DOHH2 (cell line): ENCODE data around the gene MMUT.

ENCODE experiments used
- H3F3A ChIP-seq: fragments of 200-600 bp; sonication (generic), shearing (Covaris generic); 2 replicates; pipeline ENCODE4 v1.6.0; 2016; ENCODE audit warnings: antibody characterized with exemption, mild to moderate bottlenecking; ENCODE audit not compliant: control insufficient read depth, insufficient read depth
- H3K27ac ChIP-seq: fragments of 200-600 bp; sonication (generic); 2 replicates; pipeline ENCODE4 v1.5.1; 2014; ENCODE audit warnings: low read depth, mild to moderate bottlenecking, low read length, moderate library complexity
- H3K27me3 ChIP-seq: fragments of 200-600 bp; sonication (generic); 2 replicates; pipeline ENCODE4 v1.6.1; 2014; ENCODE audit warnings: mild to moderate bottlenecking, low read length, mixed read lengths; ENCODE audit not compliant: control insufficient read depth
- H3K36me3 ChIP-seq: fragments of 200-600 bp; sonication (generic); 2 replicates; pipeline ENCODE4 v1.6.1; 2014; ENCODE audit warnings: mild to moderate bottlenecking, low read length, moderate library complexity, mixed read lengths; ENCODE audit not compliant: control insufficient read depth
- H3K4me1 ChIP-seq: fragments of 200-600 bp; sonication (generic); 2 replicates; pipeline ENCODE4 v1.6.1; 2014; ENCODE audit warnings: mild to moderate bottlenecking, low read length, mixed read lengths; ENCODE audit not compliant: control insufficient read depth
- H3K4me2 ChIP-seq: fragments of 200-600 bp; sonication (generic); 2 replicates; pipeline ENCODE4 v1.6.0; 2014; ENCODE audit warnings: mild to moderate bottlenecking, low read length, moderate library complexity
- H3K4me3 ChIP-seq: fragments of 200-600 bp; sonication (generic); 2 replicates; pipeline ENCODE4 v1.5.1; 2014; ENCODE audit warnings: mild to moderate bottlenecking, low read length, mixed read lengths
- H3K79me2 ChIP-seq: fragments of 200-600 bp; sonication (generic); 2 replicates; pipeline ENCODE4 v1.6.1; 2014; ENCODE audit warnings: mild to moderate bottlenecking, low read length, mixed read lengths; ENCODE audit not compliant: control insufficient read depth
- H3K9me2 ChIP-seq: fragments of 200-600 bp; sonication (generic); replicated peaks from 2 replicates; pipeline ENCODE4 v1.6.1; 2014; ENCODE audit warnings: mild to moderate bottlenecking, low read length, mixed read lengths; ENCODE audit not compliant: control insufficient read depth
- H3K9me3 ChIP-seq: fragments of 200-600 bp; sonication (generic); 2 replicates; pipeline ENCODE4 v1.6.1; 2014; ENCODE audit warnings: antibody characterized with exemption, low read length, mixed read lengths; ENCODE audit not compliant: control insufficient read depth, insufficient read depth
- H4K20me1 ChIP-seq: fragments of 200-600 bp; sonication (generic); 2 replicates; pipeline ENCODE4 v1.6.0; 2014; ENCODE audit warnings: low read depth, mild to moderate bottlenecking, antibody characterized with exemption, low read length, moderate library complexity; ENCODE audit not compliant: control insufficient read depth, insufficient read depth
- EZH2phosphoT487 ChIP-seq: fragments of 200-600 bp; sonication (generic); IDR thresholded peaks from 2 replicates; pipeline ENCODE4 v1.6.1; 2017; ENCODE audit warnings: borderline replicate concordance, mild to moderate bottlenecking, antibody characterized with exemption, low read length, moderate library complexity, mixed read lengths
- TF ChIP-seq, protein P1 (sequence below): fragments of 200-600 bp; sonication (generic); IDR thresholded peaks from one replicate; pipeline ENCODE4 v1.5.1; 2014; ENCODE audit warnings: antibody characterized with exemption, mild to moderate bottlenecking, low read depth, low read length; ENCODE audit not compliant: poor library complexity, severe bottlenecking

The MMUT gene

DNA sequence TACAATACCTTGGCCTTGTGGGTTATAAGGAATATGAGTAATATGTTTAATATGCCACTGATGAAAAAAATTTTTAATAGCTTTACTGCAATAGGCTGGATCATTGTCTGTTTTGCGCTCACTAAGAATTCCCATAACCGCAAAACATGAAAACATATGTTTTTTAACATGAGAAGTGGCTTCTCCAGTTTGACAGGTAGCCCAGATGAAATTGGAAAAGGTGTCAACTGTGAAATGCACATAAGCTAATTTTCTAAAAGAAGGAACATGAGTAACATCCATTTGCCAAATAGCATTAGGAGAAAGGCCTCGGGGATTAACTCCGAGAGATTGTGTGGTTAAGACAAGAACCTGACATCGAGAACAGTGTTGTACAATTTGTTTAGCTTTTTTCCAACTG lies 41.6 kb upstream of the MMUT start:
- no peaks in the 10 kb centered on the region for H4K20me1 ChIP-seq
- no peak overlapping the region for H3K4me3 ChIP-seq
- no peaks in the 10 kb centered on the region for H3K36me3 ChIP-seq
- no peaks in the 10 kb centered on the region for H3K79me2 ChIP-seq
- no peaks in the 10 kb centered on the region for H3K4me1 ChIP-seq
- no peak overlapping the region for H3K4me2 ChIP-seq
- no peak overlapping the region for H3K27ac ChIP-seq
- TF ChIP-seq EZH2phosphoT487: no peak
- TF ChIP-seq, protein P1, sequence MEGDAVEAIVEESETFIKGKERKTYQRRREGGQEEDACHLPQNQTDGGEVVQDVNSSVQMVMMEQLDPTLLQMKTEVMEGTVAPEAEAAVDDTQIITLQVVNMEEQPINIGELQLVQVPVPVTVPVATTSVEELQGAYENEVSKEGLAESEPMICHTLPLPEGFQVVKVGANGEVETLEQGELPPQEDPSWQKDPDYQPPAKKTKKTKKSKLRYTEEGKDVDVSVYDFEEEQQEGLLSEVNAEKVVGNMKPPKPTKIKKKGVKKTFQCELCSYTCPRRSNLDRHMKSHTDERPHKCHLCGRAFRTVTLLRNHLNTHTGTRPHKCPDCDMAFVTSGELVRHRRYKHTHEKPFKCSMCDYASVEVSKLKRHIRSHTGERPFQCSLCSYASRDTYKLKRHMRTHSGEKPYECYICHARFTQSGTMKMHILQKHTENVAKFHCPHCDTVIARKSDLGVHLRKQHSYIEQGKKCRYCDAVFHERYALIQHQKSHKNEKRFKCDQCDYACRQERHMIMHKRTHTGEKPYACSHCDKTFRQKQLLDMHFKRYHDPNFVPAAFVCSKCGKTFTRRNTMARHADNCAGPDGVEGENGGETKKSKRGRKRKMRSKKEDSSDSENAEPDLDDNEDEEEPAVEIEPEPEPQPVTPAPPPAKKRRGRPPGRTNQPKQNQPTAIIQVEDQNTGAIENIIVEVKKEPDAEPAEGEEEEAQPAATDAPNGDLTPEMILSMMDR: no peak
- H3K27me3 ChIP-seq: no peaks in the 10 kb centered on the region
- H3K9me3 ChIP-seq: no peaks in the 10 kb centered on the region
- no peaks in the 10 kb centered on the region for H3K9me2 ChIP-seq
- no peaks in the 10 kb centered on the region for H3F3A ChIP-seq

DNA sequence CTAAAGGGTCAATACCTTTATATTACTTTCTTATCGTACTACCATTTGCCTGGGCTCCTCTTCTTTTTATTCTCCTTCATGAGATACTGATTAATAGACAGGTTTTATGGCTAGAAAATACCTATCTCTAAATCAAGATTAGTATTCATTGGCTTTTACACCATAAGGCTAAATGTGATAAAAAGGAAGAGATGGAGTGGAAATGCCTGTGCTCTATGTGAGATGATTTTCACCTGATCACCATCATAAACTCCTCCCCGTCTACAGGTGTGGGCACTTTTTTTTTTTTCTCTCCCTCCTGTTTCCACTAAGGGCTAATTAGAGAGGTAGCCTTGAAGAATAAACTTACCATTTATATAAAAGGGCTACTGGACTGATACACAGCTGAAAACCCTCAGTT lies 36.6 kb upstream of the MMUT start, which contains the start of gene GLYATL3:
Gene GLYATL3 (plus strand): TSS at position 301 of the 400 bp plus-strand sequence. CDS start 12,068 bp downstream, outside the sequence.
- no peaks in the 10 kb centered on the region for H3K79me2 ChIP-seq
- no peaks in the 10 kb centered on the region for H4K20me1 ChIP-seq
- H3K9me2 ChIP-seq: no peaks in the 10 kb centered on the region
- TF ChIP-seq, protein P1: no peak
- TF ChIP-seq EZH2phosphoT487: no peak
- H3F3A ChIP-seq: no peaks in the 10 kb centered on the region
- H3K9me3 ChIP-seq: no peaks in the 10 kb centered on the region
- no peaks in the 10 kb centered on the region for H3K4me1 ChIP-seq
- no peak within 1 kb of the TSS for H3K4me2 ChIP-seq
- H3K36me3 ChIP-seq: no peaks in the 10 kb centered on the region
- no peak within 1 kb of the TSS for H3K27ac ChIP-seq
- H3K4me3 ChIP-seq: no peak within 1 kb of the TSS
- H3K27me3 ChIP-seq: no peaks in the 10 kb centered on the region

DNA sequence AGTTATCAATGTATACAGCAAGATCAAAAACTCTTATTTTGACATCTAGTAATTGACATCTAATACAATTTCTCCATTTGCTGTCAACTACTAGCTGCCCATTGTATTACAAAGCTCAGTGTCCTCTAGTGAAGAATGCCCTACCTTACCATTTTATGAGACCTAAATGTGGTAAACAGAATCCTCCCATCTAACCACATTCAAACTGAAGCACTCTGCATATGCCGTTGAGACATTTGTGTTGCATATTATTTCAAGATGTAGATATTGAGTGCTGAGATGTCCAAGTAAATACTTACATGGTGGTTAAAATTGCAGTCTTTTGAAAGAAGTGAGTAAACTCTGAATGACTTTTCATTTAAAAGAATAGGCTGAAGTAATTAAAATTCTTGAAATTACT lies 36.1 kb upstream of the MMUT start:
- no peaks in the 10 kb centered on the region for H3F3A ChIP-seq
- no peak overlapping the region for H3K4me2 ChIP-seq
- H3K9me2 ChIP-seq: no peaks in the 10 kb centered on the region
- H3K79me2 ChIP-seq: no peaks in the 10 kb centered on the region
- H3K4me1 ChIP-seq: no peaks in the 10 kb centered on the region
- no peaks in the 10 kb centered on the region for H4K20me1 ChIP-seq
- H3K4me3 ChIP-seq: no peak overlapping the region
- H3K36me3 ChIP-seq: no peaks in the 10 kb centered on the region
- H3K27me3 ChIP-seq: no peaks in the 10 kb centered on the region
- TF ChIP-seq, protein P1: no peak
- TF ChIP-seq EZH2phosphoT487: no peak
- H3K27ac ChIP-seq: no peak overlapping the region
- no peaks in the 10 kb centered on the region for H3K9me3 ChIP-seq

DNA sequence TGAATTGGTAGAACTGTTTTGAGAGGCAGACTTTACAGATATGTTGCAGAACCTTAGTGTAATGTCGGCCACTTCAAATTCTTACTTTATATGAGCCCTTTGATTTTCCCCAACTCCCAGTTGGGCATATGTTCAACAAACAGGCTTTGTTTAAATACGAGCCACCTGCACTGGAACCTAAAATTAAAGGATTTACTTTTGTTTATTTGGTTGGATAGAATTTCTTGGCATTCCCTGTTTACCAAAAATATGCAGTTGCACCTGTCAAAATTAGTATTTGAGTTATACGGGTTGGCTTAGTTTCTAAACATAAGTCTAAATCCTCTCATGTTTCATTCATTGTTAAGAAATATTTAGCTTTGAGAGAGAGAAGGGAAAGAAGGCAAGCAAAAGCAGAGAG lies 34.3 kb upstream of the MMUT start:
- H3K27me3 ChIP-seq: no peaks in the 10 kb centered on the region

More for the DNA sequence above, 34.3 kb upstream of the MMUT start:
- H3K9me2 ChIP-seq: no peaks in the 10 kb centered on the region
- no peak for TF ChIP-seq EZH2phosphoT487
- TF ChIP-seq, protein P1: no peak
- H3K79me2 ChIP-seq: no peaks in the 10 kb centered on the region
- H3K9me3 ChIP-seq: no peaks in the 10 kb centered on the region
- no peaks in the 10 kb centered on the region for H4K20me1 ChIP-seq
- H3K4me2 ChIP-seq: no peak overlapping the region
- H3F3A ChIP-seq: no peaks in the 10 kb centered on the region
- H3K4me1 ChIP-seq: no peaks in the 10 kb centered on the region
- peaks cover 11% of the 10 kb centered on the region for H3K36me3 ChIP-seq
- H3K4me3 ChIP-seq: no peak overlapping the region
- no peak overlapping the region for H3K27ac ChIP-seq
